Epidermal melanocyte (primary cell): ENCODE results near the gene C3orf52.
"Not testable (repeated sequence)": the region's sequence is repeated elsewhere in the genome, so short reads cannot be mapped to it uniquely, and the experiment has no call there.

Source experiments
- DNase-seq: peaks from one replicate; pipeline ENCODE4 v3.0.0; 2011; ENCODE audit warnings: low spot score; ENCODE audit not compliant: insufficient read length

Gene C3orf52

DNA sequence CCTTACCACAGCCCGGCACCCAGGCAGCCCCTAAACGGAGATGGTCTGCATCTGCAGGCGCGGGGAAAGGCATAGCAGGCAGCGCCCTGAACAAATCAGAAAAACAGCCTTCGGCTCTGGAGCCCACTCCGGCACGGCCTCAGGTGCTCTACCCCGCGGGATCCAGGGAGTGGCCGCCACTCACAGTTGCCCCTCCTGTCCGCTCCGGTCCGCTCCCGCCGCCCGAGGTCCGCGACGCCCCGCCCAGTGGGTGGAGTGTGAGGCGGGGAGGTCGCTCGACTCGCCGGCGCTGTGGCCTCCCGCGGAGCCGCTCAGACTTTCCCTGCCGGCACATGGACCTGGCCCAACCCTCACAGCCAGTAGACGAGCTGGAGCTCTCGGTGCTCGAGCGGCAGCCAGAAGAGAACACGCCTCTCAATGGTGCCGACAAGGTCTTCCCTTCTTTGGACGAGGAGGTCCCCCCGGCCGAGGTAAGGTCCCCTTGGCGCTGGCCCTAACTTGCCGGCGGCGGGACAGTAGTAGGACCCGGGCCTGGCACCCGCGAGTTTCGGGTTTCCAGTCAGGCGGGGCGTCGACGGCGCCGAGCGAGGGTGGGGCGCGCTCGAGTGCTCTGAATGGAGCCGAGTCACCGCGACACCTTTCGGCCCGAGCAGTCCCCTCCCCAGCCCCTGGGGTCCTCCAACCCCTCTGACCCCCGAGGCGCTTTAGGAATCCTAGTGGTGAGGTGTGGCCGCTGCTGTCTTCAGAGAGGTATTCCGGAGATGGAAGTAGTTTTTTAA, at the start of gene C3orf52:
TSS of gene C3orf52 (plus strand) at position 314 of the 779 bp plus-strand sequence. CDS start at position 333, 19 bp downstream.
- DNase-seq = peak; percentile 82

- DNase-seq = not testable (repeated sequence)
Observed at GRCh38 chr3:112037194-112037593, 49.0 kb upstream of the C3orf52 start.

GRCh38 chr3:112038863-112039262, 47.3 kb upstream of the C3orf52 start:
- no peak for DNase-seq

DNA sequence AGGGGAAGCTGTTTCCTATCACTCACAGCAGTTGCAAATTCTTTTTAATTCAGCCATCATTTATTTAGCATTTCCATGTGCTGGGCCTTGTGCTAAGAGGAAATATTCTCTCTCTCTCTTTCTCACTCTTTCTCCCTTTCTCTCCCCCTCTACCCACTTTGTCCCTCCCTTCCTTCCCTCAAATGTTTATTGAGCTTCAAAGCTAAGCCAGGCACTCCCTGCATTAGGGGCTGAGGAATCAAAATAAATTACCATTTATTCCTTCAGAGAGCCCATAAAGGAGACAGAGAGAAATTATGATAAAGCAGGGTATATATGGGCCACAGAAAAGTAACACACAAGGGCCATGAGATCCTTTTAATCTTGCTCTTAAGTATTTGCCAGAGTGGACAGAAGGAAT, 44.9 kb upstream of the C3orf52 start:
- no peak for DNase-seq

GRCh38 chr3:112042842-112043280, 43.3 kb upstream of the C3orf52 start:
- DNase-seq = no peak

DNA sequence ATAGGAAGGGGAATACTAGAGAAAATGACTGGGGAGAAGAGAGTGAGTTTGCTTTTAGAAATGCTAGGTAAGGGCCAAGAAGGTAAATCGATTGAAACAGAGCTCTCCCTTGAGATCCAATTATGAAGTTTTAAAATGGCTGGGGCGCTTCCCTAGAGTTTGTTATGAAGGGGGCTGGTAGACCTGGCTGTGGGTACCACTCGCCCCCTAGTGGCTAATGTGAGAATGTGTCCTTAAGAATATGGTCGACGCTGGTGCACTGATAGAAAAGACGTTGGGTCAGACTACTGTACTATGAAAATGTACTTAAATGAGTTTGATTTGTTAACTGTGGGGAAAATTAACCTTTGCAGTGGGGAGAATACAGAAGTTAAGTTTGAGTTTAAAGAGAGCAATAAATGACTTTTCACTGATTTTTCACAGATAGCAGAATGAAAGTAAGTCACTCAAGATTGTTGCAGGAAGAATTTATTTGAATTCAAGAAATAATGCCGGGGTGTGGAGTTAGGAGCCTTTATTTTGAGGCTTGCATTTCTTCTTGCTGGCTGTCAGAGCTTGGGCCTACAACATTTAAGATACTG, 42.5 kb upstream of the C3orf52 start:
- peak; percentile 56 for DNase-seq

GRCh38 chr3:112046599-112046998, 39.6 kb upstream of the C3orf52 start:
- no peak for DNase-seq

GRCh38 chr3:112047264-112047663, 38.9 kb upstream of the C3orf52 start:
- no peak for DNase-seq

GRCh38 chr3:112048911-112049310, 37.3 kb upstream of the C3orf52 start:
- DNase-seq = no peak

DNA sequence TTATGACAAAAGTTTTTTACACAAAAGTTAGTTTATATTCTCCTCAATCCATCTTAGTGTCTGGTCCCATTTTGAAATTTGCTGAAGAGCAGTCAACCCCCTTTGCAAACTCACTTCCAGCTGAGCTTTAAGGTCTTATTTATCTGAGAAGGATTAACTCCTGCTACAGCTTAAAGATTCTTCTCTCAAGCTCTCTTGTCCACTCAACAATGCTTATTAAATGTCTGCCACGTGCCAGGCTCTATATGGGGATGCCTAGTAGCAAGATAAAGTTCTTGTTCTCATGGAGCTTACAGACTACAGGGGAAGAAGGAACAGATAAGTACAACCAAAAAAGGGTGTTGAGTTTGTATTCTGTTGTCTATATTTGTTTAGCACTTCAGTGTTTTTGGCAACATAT, 33.0 kb upstream of the C3orf52 start:
- no peak for DNase-seq

GRCh38 chr3:112056451-112056929, 29.7 kb upstream of the C3orf52 start:
- no peak for DNase-seq

DNA sequence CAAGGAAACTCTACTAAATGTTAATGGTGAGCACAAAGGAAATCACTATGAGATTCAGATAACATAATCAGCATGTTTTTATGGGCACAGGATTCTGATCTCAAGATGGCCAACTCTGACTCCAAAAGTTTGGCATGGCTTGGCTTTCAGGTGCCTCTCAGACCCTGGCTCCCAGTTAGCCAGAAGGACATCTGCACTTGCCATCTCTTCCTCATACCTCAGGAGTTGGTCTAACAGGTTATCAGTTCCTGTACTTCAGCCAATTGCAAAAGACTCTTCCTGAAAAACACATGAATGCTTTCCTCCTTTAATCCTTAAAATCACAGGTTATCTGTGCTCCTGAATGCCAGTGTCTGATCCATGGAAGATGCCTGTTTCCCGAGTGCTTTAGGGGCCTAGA, 26.7 kb upstream of the C3orf52 start:
- DNase-seq = no peak

DNA sequence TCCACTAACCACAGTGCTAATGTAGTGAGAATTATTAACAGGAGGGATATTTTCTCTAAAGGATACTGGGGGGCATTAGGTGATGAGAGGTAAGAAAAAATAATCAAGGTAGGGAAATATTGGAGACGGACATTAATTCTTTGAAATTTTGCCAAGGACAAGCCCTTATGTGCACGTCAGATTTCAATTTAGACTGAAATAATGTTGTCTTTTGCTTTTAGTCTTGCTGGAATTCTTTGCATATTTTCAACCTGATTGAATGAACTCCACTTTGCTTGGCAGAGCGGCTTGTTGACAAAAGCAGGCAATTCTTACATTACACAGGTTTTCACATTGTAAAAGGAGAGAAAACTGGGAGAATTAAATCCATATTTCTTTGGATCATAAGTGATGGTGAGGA, 25.0 kb upstream of the C3orf52 start:
- no peak for DNase-seq

DNA sequence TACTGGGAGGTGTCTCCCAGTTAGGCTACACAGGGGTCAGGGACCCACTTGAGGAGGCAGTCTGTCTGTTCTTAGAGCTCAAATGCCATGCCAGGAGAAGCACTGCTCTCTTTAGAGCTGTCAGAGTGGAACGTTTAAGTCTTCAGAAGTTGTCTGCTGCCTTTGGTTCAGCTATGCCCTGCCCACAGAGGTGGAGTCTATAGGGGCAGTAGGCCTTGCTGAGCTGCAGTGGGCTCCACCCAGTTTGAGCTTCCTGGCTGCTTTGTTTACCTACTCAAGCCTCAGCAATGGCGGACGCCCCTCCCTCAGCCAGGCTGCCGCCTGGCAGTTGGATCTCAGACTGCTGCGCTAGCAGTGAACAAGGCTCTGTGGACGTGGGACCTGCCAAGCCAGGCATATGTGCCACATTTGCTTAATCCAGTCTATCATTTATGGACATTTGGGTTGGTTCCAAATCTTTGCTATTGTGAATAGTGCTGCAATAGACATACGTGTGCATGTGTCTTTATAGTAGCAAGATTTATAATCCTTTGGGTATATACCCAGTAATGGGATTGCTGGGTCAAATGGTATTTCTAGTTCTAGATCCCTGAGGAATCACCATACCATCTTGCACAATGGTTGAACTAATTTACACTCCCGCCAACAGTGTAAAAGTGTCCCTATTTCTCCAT, 13.7 kb upstream of the C3orf52 start:
- DNase-seq = not testable (repeated sequence)

- no peak for DNase-seq
Observed at GRCh38 chr3:112074006-112074405, 12.2 kb upstream of the C3orf52 start.

DNA sequence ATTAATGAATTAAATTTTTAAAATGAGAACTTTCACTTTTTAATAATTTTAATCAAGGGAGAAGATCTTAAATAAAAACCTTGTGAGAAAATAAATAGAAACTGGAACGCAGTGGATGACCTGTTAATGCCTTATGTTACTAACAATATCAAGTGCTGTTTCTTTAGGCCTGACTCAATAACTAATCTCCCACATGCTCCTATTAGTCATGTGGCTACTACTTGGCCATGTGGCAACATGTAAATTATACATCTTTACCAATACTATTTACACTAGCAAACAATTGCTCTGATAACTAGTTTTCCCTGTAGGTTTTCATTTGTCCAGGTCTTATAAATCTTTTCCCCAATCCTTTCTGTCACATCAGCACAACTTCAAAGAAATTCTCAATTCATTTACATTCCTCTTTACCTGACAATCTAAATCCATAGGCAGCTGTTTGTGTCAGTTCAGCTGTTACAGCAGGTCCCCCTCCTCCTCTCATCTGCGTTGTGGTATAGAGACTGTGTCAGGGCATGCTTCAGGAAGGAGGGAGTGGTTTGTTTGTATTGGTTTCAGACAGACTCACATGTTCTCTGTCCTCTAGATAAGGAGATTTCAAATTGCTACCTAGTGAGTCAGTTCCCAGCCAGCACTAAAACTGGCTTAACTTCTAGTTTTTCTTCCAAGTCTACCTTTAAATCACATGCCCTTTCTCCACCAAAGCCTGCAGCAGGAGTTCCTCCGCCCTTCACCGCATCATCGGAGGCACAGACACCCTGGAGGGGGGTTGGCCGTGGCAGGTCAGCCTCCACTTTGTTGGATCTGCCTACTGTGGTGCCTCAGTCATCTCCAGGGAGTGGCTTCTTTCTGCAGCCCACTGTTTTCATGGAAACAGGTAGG, 11.3 kb upstream of the C3orf52 start:
- no peak for DNase-seq

- no peak for DNase-seq
Observed at GRCh38 chr3:112078125-112079083, 7.8 kb upstream of the C3orf52 start.

DNA sequence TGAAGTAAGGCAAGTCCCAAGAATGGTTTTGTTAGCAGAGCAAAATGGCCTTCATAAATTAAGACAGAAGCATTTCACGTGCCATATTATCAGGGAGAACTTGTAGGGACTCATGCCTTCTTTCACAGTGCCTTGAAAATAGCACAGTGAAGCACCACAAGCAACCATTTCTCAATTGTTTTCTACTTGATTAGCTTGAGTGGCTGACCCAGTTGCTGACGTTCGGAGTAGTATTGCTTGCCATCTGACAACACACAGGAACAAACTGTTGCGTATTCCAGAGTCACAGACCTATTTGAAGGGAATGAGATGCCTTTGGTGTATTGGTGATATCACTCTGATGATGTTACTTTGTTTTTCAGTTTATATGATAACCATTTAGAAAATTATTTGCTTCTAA, 3.0 kb upstream of the C3orf52 start:
- no peak for DNase-seq

DNA sequence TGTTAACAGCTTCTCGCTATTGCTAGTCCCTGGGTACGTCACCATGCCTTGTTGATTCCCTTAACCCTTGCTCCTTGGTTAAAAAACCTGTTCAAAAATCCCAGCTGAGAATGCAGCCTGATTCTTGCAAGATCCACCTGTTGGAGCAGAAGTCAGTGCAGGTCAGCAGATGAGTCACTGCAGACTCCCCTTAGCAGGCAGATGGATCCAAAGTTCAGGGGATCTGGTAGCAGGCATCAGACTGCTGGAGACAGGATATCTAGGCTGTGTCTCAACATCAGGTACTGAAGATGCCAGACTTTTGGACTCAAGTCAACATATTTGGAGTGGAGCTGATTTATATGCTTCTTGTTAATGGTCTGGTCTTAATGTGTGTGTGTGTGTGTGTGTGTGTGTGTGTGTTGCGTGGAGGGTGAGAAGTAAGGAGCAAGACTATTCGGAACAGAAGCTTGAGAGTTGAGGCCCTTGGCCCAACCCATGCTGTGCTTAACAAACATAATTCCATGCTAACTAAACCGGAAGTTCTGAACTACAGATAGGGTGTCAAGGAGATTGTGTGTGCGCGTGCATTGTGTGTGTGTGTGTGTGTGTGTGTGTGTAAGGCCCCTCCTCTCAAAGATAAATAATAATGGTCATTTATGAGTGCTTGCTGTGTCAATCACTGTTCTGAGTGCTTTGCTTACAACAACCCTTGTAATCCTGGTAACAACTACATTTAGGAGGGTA, 1.0 kb upstream of the C3orf52 start:
- DNase-seq = no peak

DNA sequence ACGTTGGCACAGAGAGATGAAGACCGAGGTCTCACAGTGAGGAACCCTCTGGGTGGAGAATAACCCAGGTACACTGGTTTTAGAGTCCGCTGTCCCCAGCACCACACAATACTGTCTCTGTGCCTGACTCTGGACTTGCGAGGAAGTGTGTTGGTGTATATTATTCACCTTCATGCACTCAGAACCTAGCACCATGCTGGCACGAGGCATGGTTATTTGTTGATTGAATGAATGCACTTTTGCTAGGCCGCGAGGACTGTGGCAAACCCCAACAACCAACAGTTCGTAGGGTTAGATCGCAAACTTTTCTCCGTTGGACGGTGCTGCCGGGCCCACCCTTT, 484 bp upstream of the C3orf52 start:
- DNase-seq = no peak
